ENCODE data around the gene ZNRD2. TPM values are rescaled to one million over a fixed set of nuclear protein-coding genes. Genes with fewer than 3 reads are reported as not detected.

The ZNRD2 gene
- total RNA-seq, 1 experiment from 2014 or later, result 66.8 TPM

DNA sequence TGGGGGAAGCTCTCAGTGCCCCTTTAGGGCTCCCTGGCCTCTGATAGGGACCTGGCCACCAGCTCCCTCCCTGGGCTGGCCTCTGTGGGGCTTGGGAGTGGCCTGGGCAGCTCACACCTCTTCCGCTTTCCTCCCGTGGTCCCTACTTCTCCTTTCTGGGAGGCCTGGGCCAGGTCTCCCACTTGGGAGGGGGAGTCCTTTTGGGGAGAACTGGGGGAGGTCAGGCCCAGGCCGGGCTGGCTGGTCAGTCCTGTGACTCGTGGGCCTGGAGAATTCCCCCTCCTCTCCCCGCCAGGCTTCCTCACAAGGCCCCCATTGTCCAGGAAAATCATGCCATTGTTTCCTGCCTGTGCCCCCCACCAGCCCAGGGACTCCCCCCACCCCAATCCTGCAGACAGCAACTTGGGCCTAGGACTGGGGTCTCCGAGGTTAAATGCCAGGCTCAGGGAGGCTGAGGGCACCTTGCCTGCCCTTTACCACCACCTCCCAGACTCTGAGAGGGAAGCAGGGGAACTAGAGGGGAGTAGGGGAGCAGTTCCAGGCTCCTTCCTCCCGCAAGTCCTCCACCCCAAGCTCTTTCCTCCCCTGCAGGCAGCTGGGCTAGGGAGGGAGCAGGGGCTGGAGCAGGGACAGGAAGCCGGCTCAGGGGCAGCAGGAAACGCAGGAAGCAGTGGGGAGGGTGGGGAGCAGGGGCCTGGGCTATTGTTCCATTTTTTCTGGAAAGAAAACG lies 40.9 kb downstream of the ZNRD2 start:
- Histone ChIP-seq H2AFZ (ENCODE audit: low read depth, low read length, poor library complexity, severe bottlenecking) (no peak overlapping the region), H3K9ac (ENCODE audit: low read length) (no peak overlapping the region), H3K4me2 (ENCODE audit: low read length) (no peak overlapping the region), H4K20me1 (ENCODE audit: insufficient read depth) (no peaks in the 10 kb centered on the region), H3K9me3 (ENCODE audit: control insufficient read depth in 1 of 2, insufficient read depth in 1 of 2, low read depth in 1 of 2, low read length in 2 of 2) (no peaks in the 10 kb centered on the region), H3K9me2 (ENCODE audit: insufficient read depth) (no peaks in the 10 kb centered on the region), H3K27me3 (ENCODE audit: insufficient read depth, low read length) (no peaks in the 10 kb centered on the region), H3K36me3 (ENCODE audit: control insufficient read depth in 1 of 2, insufficient read depth in 2 of 2, low read length in 2 of 2) (peaks cover 0 to 8% of the 10 kb centered on the region in 2 experiments; a peak in 2 of 4 replicates), H3K4me3 (replicated peaks in 1 of 2; ENCODE audit: low read depth in 1 of 2, low read length in 2 of 2) (no peak overlapping the region), H3K4me1 (ENCODE audit: control insufficient read depth in 1 of 2, insufficient read depth in 2 of 2, low read length in 2 of 2) (peaks cover 13 to 61% of the 10 kb centered on the region in 2 experiments), H3K79me2 (ENCODE audit: insufficient read depth, low read length) (peaks cover 52% of the 10 kb centered on the region), H3K27ac (ENCODE audit: low read depth, low read length) (no peak overlapping the region)
- intact Hi-C loops (cut with micrococcal nuclease), result no loop called here
- ChIA-PET RAD21 (ENCODE audit: low non-redundant PET in 1 of 2, low total read pairs in 2 of 2, uncharacterized antibody in 2 of 2, unreplicated experiment in 2 of 2) (no interaction called here), POLR2A (no interaction called here), CTCF (no interaction called here)
- DNase-seq (ENCODE audit: low read depth, low spot score), result no peak
- ATAC-seq, result no peak
- BruUV-seq (replicated peaks), result no TSS peak
- TF ChIP-seq EZH2phosphoT487 (IDR thresholded peaks at IDR 0.05; ENCODE audit: borderline replicate concordance), result no peak
- TF ChIP-seq SP1 (IDR thresholded peaks at IDR 0.05; ENCODE audit: low read depth), result no peak
- no peak for TF ChIP-seq YY1 (IDR thresholded peaks at IDR 0.05; ENCODE audit: extremely low read depth, insufficient replicate concordance, low read depth, low read length)
- no peak for TF ChIP-seq FOSL1 (IDR thresholded peaks at IDR 0.05; ENCODE audit: low read depth)
- TF ChIP-seq EZH2 (IDR thresholded peaks at IDR 0.05), result no peak
- TF ChIP-seq POLR2AphosphoS5 (IDR thresholded peaks at IDR 0.05; ENCODE audit: low read depth, low read length), result no peak
- no peak for TF ChIP-seq ZFX (IDR thresholded peaks at IDR 0.05)
- no peak for TF ChIP-seq ELF1 (IDR thresholded peaks at IDR 0.05; ENCODE audit: borderline replicate concordance, low read depth)

DNA sequence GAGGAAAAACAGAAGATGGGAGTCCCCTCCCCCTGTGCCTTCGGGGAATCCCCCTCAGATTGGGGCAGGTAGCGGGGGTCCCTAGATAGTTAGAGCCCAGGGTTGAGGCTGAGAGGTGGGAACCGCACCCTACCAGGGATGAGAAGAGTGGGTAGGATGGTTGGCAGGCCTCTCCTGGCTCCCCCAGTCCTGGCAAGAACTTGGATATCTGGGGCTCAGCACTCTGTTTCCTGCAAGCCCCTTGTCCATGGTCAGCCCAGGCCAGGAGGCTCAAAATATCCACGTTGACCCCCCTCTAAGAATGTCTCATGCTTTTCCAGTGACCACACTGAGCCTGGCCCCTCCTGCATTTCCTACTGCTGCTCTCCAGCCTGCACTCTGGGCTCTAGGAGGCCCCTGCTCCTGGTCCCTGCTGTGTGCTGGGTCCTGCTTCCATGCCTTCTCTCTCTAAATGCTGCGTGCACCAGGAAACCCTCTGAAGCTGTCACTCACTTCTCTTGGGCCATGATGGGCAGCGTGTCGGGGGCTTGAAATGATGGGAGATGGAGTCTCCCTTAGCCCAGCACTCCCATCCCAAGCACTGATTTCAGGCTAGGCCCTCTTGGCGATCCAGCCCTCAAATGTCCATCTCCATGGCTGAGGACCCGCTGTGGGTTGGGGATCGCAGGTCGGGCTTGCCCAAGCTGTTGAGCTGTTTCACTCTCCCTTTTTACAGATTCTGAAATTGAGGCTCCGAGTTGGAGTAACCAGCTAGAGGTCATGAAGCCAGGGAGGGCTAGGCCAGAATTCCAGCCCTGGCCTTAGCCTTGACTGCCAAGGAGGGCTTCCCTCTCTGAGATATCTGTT lies 41.7 kb downstream of the ZNRD2 start:
- CTCF ChIA-PET, result no interaction called here
- TF ChIP-seq EGR1 (IDR thresholded peaks at IDR 0.05; ENCODE audit: low read depth), result no peak
- no peak for TF ChIP-seq EZH2phosphoT487 (IDR thresholded peaks at IDR 0.05; ENCODE audit: borderline replicate concordance)
- no peak for TF ChIP-seq YY1 (IDR thresholded peaks at IDR 0.05; ENCODE audit: extremely low read depth, insufficient replicate concordance, low read depth, low read length)
- no peak for TF ChIP-seq TCF7L2 (IDR thresholded peaks at IDR 0.05; ENCODE audit: borderline replicate concordance, extremely low read depth, insufficient read depth, insufficient read length)
- TF ChIP-seq POLR2AphosphoS5 (IDR thresholded peaks at IDR 0.05; ENCODE audit: low read depth, low read length), result no peak
- TF ChIP-seq ELF1 (IDR thresholded peaks at IDR 0.05; ENCODE audit: borderline replicate concordance, low read depth), result no peak
- TF ChIP-seq, protein P1, sequence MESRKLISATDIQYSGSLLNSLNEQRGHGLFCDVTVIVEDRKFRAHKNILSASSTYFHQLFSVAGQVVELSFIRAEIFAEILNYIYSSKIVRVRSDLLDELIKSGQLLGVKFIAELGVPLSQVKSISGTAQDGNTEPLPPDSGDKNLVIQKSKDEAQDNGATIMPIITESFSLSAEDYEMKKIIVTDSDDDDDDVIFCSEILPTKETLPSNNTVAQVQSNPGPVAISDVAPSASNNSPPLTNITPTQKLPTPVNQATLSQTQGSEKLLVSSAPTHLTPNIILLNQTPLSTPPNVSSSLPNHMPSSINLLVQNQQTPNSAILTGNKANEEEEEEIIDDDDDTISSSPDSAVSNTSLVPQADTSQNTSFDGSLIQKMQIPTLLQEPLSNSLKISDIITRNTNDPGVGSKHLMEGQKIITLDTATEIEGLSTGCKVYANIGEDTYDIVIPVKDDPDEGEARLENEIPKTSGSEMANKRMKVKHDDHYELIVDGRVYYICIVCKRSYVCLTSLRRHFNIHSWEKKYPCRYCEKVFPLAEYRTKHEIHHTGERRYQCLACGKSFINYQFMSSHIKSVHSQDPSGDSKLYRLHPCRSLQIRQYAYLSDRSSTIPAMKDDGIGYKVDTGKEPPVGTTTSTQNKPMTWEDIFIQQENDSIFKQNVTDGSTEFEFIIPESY (IDR thresholded peaks at IDR 0.05; ENCODE audit: extremely low read depth, insufficient replicate concordance, low read length), result no peak
- TF ChIP-seq, protein P2, sequence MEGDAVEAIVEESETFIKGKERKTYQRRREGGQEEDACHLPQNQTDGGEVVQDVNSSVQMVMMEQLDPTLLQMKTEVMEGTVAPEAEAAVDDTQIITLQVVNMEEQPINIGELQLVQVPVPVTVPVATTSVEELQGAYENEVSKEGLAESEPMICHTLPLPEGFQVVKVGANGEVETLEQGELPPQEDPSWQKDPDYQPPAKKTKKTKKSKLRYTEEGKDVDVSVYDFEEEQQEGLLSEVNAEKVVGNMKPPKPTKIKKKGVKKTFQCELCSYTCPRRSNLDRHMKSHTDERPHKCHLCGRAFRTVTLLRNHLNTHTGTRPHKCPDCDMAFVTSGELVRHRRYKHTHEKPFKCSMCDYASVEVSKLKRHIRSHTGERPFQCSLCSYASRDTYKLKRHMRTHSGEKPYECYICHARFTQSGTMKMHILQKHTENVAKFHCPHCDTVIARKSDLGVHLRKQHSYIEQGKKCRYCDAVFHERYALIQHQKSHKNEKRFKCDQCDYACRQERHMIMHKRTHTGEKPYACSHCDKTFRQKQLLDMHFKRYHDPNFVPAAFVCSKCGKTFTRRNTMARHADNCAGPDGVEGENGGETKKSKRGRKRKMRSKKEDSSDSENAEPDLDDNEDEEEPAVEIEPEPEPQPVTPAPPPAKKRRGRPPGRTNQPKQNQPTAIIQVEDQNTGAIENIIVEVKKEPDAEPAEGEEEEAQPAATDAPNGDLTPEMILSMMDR (IDR thresholded peaks at IDR 0.05 in 2 of 3, conservative IDR thresholded peaks at IDR 0.05 in 1 of 3; ENCODE audit: borderline replicate concordance in 1 of 3, insufficient read depth in 1 of 3, low read depth in 2 of 3, low read length in 2 of 3), result no peak

More for the DNA sequence above, 41.7 kb downstream of the ZNRD2 start:
- Histone ChIP-seq H3K4me1 (ENCODE audit: control insufficient read depth in 1 of 2, insufficient read depth in 2 of 2, low read length in 2 of 2) (peaks cover 11 to 60% of the 10 kb centered on the region in 2 experiments), H3K4me3 (replicated peaks in 1 of 2; ENCODE audit: low read depth in 1 of 2, low read length in 2 of 2) (no peak overlapping the region), H2AFZ (ENCODE audit: low read depth, low read length, poor library complexity, severe bottlenecking) (no peak overlapping the region), H3K9me3 (ENCODE audit: control insufficient read depth in 1 of 2, insufficient read depth in 1 of 2, low read depth in 1 of 2, low read length in 2 of 2) (no peaks in the 10 kb centered on the region), H3K9me2 (ENCODE audit: insufficient read depth) (no peaks in the 10 kb centered on the region), H3K36me3 (ENCODE audit: control insufficient read depth in 1 of 2, insufficient read depth in 2 of 2, low read length in 2 of 2) (peaks cover 0 to 6% of the 10 kb centered on the region in 2 experiments; a peak in 2 of 4 replicates), H4K20me1 (ENCODE audit: insufficient read depth) (no peaks in the 10 kb centered on the region), H3K27me3 (ENCODE audit: insufficient read depth, low read length) (no peaks in the 10 kb centered on the region), H3K9ac (ENCODE audit: low read length) (0 out of 2 replicates have a peak overlapping the region, but pooled peaks have one; percentile 84), H3K4me2 (ENCODE audit: low read length) (peak overlapping the region; percentile 67), H3K27ac (ENCODE audit: low read depth, low read length) (no peak overlapping the region; the same call in 1 of the 2 replicates), H3K79me2 (ENCODE audit: insufficient read depth, low read length) (peaks cover 60% of the 10 kb centered on the region)
- RAD21 ChIA-PET (ENCODE audit: low non-redundant PET in 1 of 2, low total read pairs in 2 of 2, uncharacterized antibody in 2 of 2, unreplicated experiment in 2 of 2), result no interaction called here
- DNase-seq (ENCODE audit: low read depth, low spot score), result no peak
- intact Hi-C loops (cut with micrococcal nuclease), result no loop called here
- ATAC-seq, result no peak
- POLR2A ChIA-PET, result no interaction called here
- BruUV-seq (replicated peaks), result no TSS peak
